ENCODE measurements around the gene C12orf50.

- no peak for TF ChIP-seq POLR2A (IDR thresholded peaks at IDR 0.05)
- TF ChIP-seq, protein P1, sequence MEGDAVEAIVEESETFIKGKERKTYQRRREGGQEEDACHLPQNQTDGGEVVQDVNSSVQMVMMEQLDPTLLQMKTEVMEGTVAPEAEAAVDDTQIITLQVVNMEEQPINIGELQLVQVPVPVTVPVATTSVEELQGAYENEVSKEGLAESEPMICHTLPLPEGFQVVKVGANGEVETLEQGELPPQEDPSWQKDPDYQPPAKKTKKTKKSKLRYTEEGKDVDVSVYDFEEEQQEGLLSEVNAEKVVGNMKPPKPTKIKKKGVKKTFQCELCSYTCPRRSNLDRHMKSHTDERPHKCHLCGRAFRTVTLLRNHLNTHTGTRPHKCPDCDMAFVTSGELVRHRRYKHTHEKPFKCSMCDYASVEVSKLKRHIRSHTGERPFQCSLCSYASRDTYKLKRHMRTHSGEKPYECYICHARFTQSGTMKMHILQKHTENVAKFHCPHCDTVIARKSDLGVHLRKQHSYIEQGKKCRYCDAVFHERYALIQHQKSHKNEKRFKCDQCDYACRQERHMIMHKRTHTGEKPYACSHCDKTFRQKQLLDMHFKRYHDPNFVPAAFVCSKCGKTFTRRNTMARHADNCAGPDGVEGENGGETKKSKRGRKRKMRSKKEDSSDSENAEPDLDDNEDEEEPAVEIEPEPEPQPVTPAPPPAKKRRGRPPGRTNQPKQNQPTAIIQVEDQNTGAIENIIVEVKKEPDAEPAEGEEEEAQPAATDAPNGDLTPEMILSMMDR (IDR thresholded peaks at IDR 0.05): no peak
These were observed 6.7 kb upstream of the C12orf50 start for GRCh38 chr12:88035907-88036289.

Measured in testis (tissue), 2 donors.